Embryonic facial prominence (tissue), 1 donor: ENCODE data around the gene IRAG1.

Experiments used
- DNase-seq: peaks from one replicate; pipeline ENCODE4 v3.0.0-alpha.2; 2016; ENCODE audit errors: extremely low spot score

The IRAG1 gene

GRCh38 chr11:10693509-10694081, at the start of gene IRAG1:
IRAG1 (minus strand) TSS chr11:10693755; CDS start chr11:10693602, 153 bp downstream.
- DNase-seq, result no peak

- no peak for DNase-seq
Measured at GRCh38 chr11:10742460-10743208, 49.1 kb upstream of the IRAG1 start.

GRCh38 chr11:10735481-10736475, 42.2 kb upstream of the IRAG1 start:
- peak; percentile 78 for DNase-seq

- DNase-seq, result no peak
Measured at GRCh38 chr11:10731064-10731680, 37.6 kb upstream of the IRAG1 start.

GRCh38 chr11:10730151-10730550, 36.6 kb upstream of the IRAG1 start:
- no peak for DNase-seq

GRCh38 chr11:10728789-10729472, 35.4 kb upstream of the IRAG1 start:
- DNase-seq, result no peak

GRCh38 chr11:10728154-10728553, 34.6 kb upstream of the IRAG1 start:
- no peak for DNase-seq

- DNase-seq, result no peak
Measured at GRCh38 chr11:10727146-10727851, 33.7 kb upstream of the IRAG1 start.

GRCh38 chr11:10725907-10726253, 32.3 kb upstream of the IRAG1 start:
- no peak for DNase-seq

GRCh38 chr11:10725114-10725906, 31.8 kb upstream of the IRAG1 start:
- no peak for DNase-seq

GRCh38 chr11:10722307-10722706, 28.8 kb upstream of the IRAG1 start:
- no peak for DNase-seq

GRCh38 chr11:10720881-10721376, 27.4 kb upstream of the IRAG1 start:
- no peak for DNase-seq

GRCh38 chr11:10719616-10720015, 26.1 kb upstream of the IRAG1 start:
- DNase-seq, result no peak

GRCh38 chr11:10716543-10717259, 23.1 kb upstream of the IRAG1 start:
- no peak for DNase-seq

GRCh38 chr11:10716122-10716521, 22.6 kb upstream of the IRAG1 start:
- DNase-seq, result no peak

GRCh38 chr11:10715571-10715970, 22.0 kb upstream of the IRAG1 start:
- DNase-seq, result no peak

- DNase-seq, result no peak
Measured at GRCh38 chr11:10709299-10710086, 15.9 kb upstream of the IRAG1 start.

- DNase-seq, result no peak
Measured at GRCh38 chr11:10708131-10708530, 14.6 kb upstream of the IRAG1 start.
